A549 (cell line): Measurements from ENCODE around the gene SGCD. TPM values are rescaled to one million over a fixed set of nuclear protein-coding genes. Genes with fewer than 3 reads are reported as not detected.

Experiments
- ATAC-seq, 2 experiments: fragments of 200-7000 bp in 1 of 2; fragments of >200 bp in 1 of 2; cut with Nextera tagmentation in 1 of 2; cut with Tn5 transposase in 1 of 2; 3 replicates each; pipeline versions ENCODE4 v1.8.0 to v1.9.1; 2018 to 2020; ENCODE audit warnings: mild to moderate bottlenecking in 1 of 2, moderate library complexity in 1 of 2
- CTCF ChIA-PET: fragments of 300-600 bp; sonication (Branson Sonifier 250); formaldehyde crosslinking; extraction: SDS; loops from one replicate; lab custom pipeline; 2021; ENCODE audit warnings: antibody characterized with exemption, inconsistent platforms; lab: Yijun Ruan, JAX
- POLR2A ChIA-PET: fragments of 350-600 bp; formaldehyde crosslinking; extraction: SDS; loops from one replicate; lab custom pipeline; 2021; ENCODE audit warnings: antibody characterized with exemption, inconsistent platforms; lab: Yijun Ruan, JAX
- DNase-seq, 2 experiments: peaks; one replicate each; pipeline versions ENCODE4 v3.0.0 to v3.0.0-alpha.2; 2011 to 2016; ENCODE audit warnings: low read depth in 1 of 2, low spot score in 1 of 2
- FAIRE-seq: peaks from 2 replicates; lab custom pipeline; 2011; peaks lifted over from hg19 to GRCh38; lab: Jason Lieb, UNC
- H3K27ac ChIP-seq, 2 experiments: fragments of >200 bp; sonication (Bioruptor Twin); formaldehyde crosslinking; 3 replicates each; pipeline ENCODE4 v1.5.1; 2016 to 2017
- H3K4me1 ChIP-seq: fragments of >200 bp; sonication (Bioruptor Twin); formaldehyde crosslinking; 3 replicates; pipeline ENCODE4 v1.6.1; 2016
- H3K4me2 ChIP-seq: fragments of >200 bp; sonication (Bioruptor Twin); formaldehyde crosslinking; 3 replicates; pipeline ENCODE4 v1.6.1; 2016
- H3K4me3 ChIP-seq: fragments of >200 bp; sonication (Bioruptor Twin); formaldehyde crosslinking; 3 replicates; pipeline ENCODE4 v1.5.1; 2016
- H3K9me3 ChIP-seq: fragments of >200 bp; sonication (Bioruptor Twin); formaldehyde crosslinking; 3 replicates; pipeline ENCODE4 v1.6.1; 2016
- ATOH8 ChIP-seq: fragments of 250-450 bp; sonication (Bioruptor Pico); IDR thresholded peaks from 2 replicates; pipeline ENCODE4 v1.5.0; 2020; ENCODE audit warnings: low read depth, mild to moderate bottlenecking, moderate library complexity
- CBX8 ChIP-seq: fragments of 200-600 bp; sonication (generic); IDR thresholded peaks from 2 replicates; pipeline ENCODE4 v1.6.1; 2016
- CEBPB ChIP-seq, 2 experiments: fragments of >200 bp in 1 of 2; sonication (Bioruptor Twin) in 1 of 2; formaldehyde crosslinking in 1 of 2; IDR thresholded peaks; 2 replicates each; pipeline ENCODE4 v1.6.1; 2012 to 2016
- EHF ChIP-seq: fragments of 250-450 bp; sonication (Bioruptor Pico); IDR thresholded peaks from 2 replicates; pipeline ENCODE4 v1.5.0; 2020; ENCODE audit warnings: mild to moderate bottlenecking
- HDAC2 ChIP-seq: fragments of 200-600 bp; sonication (generic); IDR thresholded peaks from 2 replicates; pipeline ENCODE4 v1.6.1; 2016
- HOXB5 ChIP-seq: fragments of 250-450 bp; sonication (Bioruptor Pico); IDR thresholded peaks from 2 replicates; pipeline ENCODE4 v1.5.0; 2020; ENCODE audit warnings: mild to moderate bottlenecking, moderate library complexity
- KDM5A ChIP-seq: fragments of 200-600 bp; sonication (generic); IDR thresholded peaks from 2 replicates; pipeline ENCODE4 v1.6.1; 2016; ENCODE audit warnings: antibody characterized with exemption, mild to moderate bottlenecking
- RARB ChIP-seq: fragments of 250-450 bp; sonication (Bioruptor Pico); IDR thresholded peaks from 2 replicates; pipeline ENCODE4 v1.8.0; 2021; ENCODE audit warnings: mild to moderate bottlenecking, moderate library complexity
- SREBF2 ChIP-seq: fragments of 450-650 bp; IDR thresholded peaks from 2 replicates; pipeline ENCODE4 v1.6.1; 2014; ENCODE audit warnings: mild to moderate bottlenecking, moderate library complexity
- TFCP2L1 ChIP-seq: fragments of 250-450 bp; sonication (Bioruptor Pico); IDR thresholded peaks from 2 replicates; pipeline ENCODE4 v1.5.0; 2021; ENCODE audit warnings: mild to moderate bottlenecking
- WGBS: methylation state at CpG from one replicate; pipeline ENCODE4 v1.1.6; 2017; ENCODE audit errors: missing lambda C conversion rate; 5-methylcytosine and 5-hydroxymethylcytosine counted together
- polyA plus RNA-seq, 4 experiments: library from polyadenylated mRNA; depleted of rRNA in 3 of 4; stranded (reverse); fragments of >200 nt; fragmentation: RNase III in 1 of 4; extraction: RNeasy Plus Mini Kit Qiagen cat#74134 plus additional on column Dnase treatment in 1 of 4; gene quantifications; 2 replicates in 3 of 4; 3 replicates in 1 of 4; pipeline ENCODE4 v1.2.3, GENCODE V29; 2011 to 2017
- TF ChIP-seq, protein P1 (sequence below): IDR thresholded peaks from 2 replicates; pipeline ENCODE4 v1.6.1; 2012
- TF ChIP-seq, protein P2 (sequence below): fragments of 200-600 bp; sonication (generic); IDR thresholded peaks from 2 replicates; pipeline ENCODE4 v1.6.1; 2016; ENCODE audit warnings: antibody characterized with exemption, mild to moderate bottlenecking, moderate library complexity

The SGCD gene
- polyA plus RNA-seq, 2 of the 4 experiments (the other 2 are of a cell fraction), result 7.6 to 10.6 TPM

- TF ChIP-seq HDAC2 (no peak), CEBPB (IDR thresholded peaks at IDR 0.05) (no peak), KDM5A (no peak), ATOH8 (CRISPR knock-in tag) (no peak), SREBF2 (no peak), HOXB5 (CRISPR knock-in tag) (no peak)
These were observed 188.9 kb downstream of the SGCD start (continued) for GRCh38 chr5:156515803-156516360.

- TF ChIP-seq TFCP2L1 (CRISPR knock-in tag), result no peak
- no peak for TF ChIP-seq KDM5A
- no peak for TF ChIP-seq EHF (CRISPR knock-in tag)
- TF ChIP-seq, protein P1, sequence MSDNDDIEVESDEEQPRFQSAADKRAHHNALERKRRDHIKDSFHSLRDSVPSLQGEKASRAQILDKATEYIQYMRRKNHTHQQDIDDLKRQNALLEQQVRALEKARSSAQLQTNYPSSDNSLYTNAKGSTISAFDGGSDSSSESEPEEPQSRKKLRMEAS, result no peak
- TF ChIP-seq, protein P2, sequence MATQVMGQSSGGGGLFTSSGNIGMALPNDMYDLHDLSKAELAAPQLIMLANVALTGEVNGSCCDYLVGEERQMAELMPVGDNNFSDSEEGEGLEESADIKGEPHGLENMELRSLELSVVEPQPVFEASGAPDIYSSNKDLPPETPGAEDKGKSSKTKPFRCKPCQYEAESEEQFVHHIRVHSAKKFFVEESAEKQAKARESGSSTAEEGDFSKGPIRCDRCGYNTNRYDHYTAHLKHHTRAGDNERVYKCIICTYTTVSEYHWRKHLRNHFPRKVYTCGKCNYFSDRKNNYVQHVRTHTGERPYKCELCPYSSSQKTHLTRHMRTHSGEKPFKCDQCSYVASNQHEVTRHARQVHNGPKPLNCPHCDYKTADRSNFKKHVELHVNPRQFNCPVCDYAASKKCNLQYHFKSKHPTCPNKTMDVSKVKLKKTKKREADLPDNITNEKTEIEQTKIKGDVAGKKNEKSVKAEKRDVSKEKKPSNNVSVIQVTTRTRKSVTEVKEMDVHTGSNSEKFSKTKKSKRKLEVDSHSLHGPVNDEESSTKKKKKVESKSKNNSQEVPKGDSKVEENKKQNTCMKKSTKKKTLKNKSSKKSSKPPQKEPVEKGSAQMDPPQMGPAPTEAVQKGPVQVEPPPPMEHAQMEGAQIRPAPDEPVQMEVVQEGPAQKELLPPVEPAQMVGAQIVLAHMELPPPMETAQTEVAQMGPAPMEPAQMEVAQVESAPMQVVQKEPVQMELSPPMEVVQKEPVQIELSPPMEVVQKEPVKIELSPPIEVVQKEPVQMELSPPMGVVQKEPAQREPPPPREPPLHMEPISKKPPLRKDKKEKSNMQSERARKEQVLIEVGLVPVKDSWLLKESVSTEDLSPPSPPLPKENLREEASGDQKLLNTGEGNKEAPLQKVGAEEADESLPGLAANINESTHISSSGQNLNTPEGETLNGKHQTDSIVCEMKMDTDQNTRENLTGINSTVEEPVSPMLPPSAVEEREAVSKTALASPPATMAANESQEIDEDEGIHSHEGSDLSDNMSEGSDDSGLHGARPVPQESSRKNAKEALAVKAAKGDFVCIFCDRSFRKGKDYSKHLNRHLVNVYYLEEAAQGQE, result no peak
- no peak for TF ChIP-seq RARB (CRISPR knock-in tag)
- no peak for TF ChIP-seq HOXB5 (CRISPR knock-in tag)
- ChIA-PET CTCF (no interaction called here), POLR2A (no interaction called here)
These were observed 195.9 kb downstream of the SGCD start for GRCh38 chr5:156522651-156523529.

GRCh38 chr5:156523607-156524006, 196.6 kb downstream of the SGCD start:
- Histone ChIP-seq H3K4me3 (no peak overlapping the region), H3K4me1 (no peaks in the 10 kb centered on the region), H3K9me3 (peaks cover 3% of the 10 kb centered on the region; the same call in 1 of the 3 replicates), H3K27ac (no peak overlapping the region), H3K4me2 (no peak overlapping the region)
- no peak for FAIRE-seq
- DNase-seq, result no peak
- TF ChIP-seq CBX8 (no peak), ATOH8 (CRISPR knock-in tag) (no peak)
- WGBS, result 83% methylated on average over 3 of the region's 3 CpGs
- ATAC-seq, result no peak
- ChIA-PET CTCF (no interaction called here), POLR2A (no interaction called here)

More at GRCh38 chr5:156522651-156523529, 195.9 kb downstream of the SGCD start:
- WGBS, result 70% methylated on average over 5 of the region's 5 CpGs
- no peak overlapping the region for H3K4me2 ChIP-seq
- peaks cover 7% of the 10 kb centered on the region; the same call in 1 of the 3 replicates for H3K9me3 ChIP-seq
- no peak overlapping the region for H3K27ac ChIP-seq
- H3K4me1 ChIP-seq, result no peaks in the 10 kb centered on the region
- FAIRE-seq, result no peak
- ATAC-seq, result no peak
- H3K4me3 ChIP-seq, result no peak overlapping the region
- DNase-seq, result no peak
